Transverse colon (tissue), 4 donors: ENCODE measurements around the gene TTC9B.

Experiments used
- EP300 ChIP-seq: sonication (generic); formaldehyde crosslinking; IDR thresholded peaks from one replicate; pipeline ENCODE4 v1.6.1; 2017; ENCODE audit warnings: antibody characterized with exemption, low read depth
- POLR2A ChIP-seq: fragments of 450-650 bp; IDR thresholded peaks from one replicate; pipeline ENCODE4 v1.6.1; 2016; ENCODE audit warnings: antibody characterized with exemption, mild to moderate bottlenecking, moderate library complexity
- POLR2AphosphoS5 ChIP-seq, 3 donors: sonication (generic); formaldehyde crosslinking; IDR thresholded peaks; one replicate each; pipeline ENCODE4 v1.6.1; 2016; ENCODE audit warnings: antibody characterized with exemption in 3 of 3
- TF ChIP-seq, protein P1 (sequence below), 5 experiments: fragments of 200-600 bp in 3 of 5; fragments of 450-650 bp in 2 of 5; sonication (generic) in 3 of 5; IDR thresholded peaks; 1 replicate in 2 of 5; 2 replicates in 3 of 5; pipeline ENCODE4 v1.5.1; 2016 to 2017; ENCODE audit warnings: antibody characterized with exemption in 5 of 5, inconsistent platforms in 3 of 5, mild to moderate bottlenecking in 2 of 5, moderate library complexity in 1 of 5

DNA sequence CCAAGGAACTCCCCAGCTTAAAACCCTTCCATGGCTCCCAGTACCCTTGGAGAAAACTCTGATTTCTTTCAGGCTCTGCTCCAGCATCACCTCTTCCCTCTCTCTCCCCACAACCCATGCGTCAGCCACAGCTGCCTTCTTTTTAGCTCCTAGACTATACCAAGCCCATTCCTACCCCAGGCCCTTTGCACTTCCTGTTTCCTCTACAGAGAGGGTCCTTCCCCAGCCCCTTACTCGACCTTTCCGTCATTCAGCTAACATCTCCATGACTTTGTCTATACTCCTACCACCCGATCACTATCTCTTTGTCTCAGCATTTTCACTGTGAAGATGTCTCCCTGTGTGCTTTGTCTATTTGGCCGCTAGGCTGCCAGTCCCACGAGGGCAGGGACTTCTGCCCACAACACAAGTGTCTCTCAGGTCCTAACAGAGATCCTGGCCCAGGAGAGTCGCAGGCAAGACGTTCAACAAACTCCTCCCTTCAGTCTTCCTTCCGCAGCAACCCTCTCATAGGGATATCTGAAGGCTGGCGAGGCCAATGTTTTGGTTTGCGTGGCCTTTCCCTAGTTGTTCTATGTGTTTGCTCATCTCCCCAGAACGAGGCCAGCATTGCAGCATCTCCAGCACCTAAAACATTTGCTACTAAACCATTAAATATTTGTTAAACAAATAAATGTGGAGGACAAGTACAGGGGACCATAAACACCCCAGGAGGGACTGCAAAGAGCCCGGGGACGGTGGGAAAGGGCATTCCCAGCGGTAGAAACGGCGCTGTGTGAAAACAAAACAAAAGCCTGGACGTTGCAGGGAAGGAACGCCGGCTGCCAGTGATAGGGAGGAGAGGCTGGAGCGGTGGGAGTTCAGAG lies 7.5 kb upstream of the TTC9B start:
- TF ChIP-seq, protein P1, sequence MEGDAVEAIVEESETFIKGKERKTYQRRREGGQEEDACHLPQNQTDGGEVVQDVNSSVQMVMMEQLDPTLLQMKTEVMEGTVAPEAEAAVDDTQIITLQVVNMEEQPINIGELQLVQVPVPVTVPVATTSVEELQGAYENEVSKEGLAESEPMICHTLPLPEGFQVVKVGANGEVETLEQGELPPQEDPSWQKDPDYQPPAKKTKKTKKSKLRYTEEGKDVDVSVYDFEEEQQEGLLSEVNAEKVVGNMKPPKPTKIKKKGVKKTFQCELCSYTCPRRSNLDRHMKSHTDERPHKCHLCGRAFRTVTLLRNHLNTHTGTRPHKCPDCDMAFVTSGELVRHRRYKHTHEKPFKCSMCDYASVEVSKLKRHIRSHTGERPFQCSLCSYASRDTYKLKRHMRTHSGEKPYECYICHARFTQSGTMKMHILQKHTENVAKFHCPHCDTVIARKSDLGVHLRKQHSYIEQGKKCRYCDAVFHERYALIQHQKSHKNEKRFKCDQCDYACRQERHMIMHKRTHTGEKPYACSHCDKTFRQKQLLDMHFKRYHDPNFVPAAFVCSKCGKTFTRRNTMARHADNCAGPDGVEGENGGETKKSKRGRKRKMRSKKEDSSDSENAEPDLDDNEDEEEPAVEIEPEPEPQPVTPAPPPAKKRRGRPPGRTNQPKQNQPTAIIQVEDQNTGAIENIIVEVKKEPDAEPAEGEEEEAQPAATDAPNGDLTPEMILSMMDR (IDR thresholded peaks at IDR 0.05) = no peak
- TF ChIP-seq POLR2A = no peak
- no peak for TF ChIP-seq POLR2AphosphoS5 (IDR thresholded peaks at IDR 0.05)
- no peak for TF ChIP-seq EP300
